ENCODE measurements around the gene CDK16. TPM values are rescaled to one million over a fixed set of nuclear protein-coding genes. Genes with fewer than 3 reads are reported as not detected.

The CDK16 gene
- total and polyA plus RNA-seq, 10 donors: 18.4 to 75.3 (median 55.7) TPM

- WGBS, 5 donors: 80 to 86% (median 85%) methylated on average over 4 to 5 of the region's 5 CpGs
- H3K36me3 ChIP-seq: peaks cover 20 to 100% (median 99%) of the 10 kb centered on the region in 6 donors
- TF ChIP-seq POLR2A (IDR thresholded peaks at IDR 0.05): no peak
- TF ChIP-seq, protein P1, sequence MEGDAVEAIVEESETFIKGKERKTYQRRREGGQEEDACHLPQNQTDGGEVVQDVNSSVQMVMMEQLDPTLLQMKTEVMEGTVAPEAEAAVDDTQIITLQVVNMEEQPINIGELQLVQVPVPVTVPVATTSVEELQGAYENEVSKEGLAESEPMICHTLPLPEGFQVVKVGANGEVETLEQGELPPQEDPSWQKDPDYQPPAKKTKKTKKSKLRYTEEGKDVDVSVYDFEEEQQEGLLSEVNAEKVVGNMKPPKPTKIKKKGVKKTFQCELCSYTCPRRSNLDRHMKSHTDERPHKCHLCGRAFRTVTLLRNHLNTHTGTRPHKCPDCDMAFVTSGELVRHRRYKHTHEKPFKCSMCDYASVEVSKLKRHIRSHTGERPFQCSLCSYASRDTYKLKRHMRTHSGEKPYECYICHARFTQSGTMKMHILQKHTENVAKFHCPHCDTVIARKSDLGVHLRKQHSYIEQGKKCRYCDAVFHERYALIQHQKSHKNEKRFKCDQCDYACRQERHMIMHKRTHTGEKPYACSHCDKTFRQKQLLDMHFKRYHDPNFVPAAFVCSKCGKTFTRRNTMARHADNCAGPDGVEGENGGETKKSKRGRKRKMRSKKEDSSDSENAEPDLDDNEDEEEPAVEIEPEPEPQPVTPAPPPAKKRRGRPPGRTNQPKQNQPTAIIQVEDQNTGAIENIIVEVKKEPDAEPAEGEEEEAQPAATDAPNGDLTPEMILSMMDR (IDR thresholded peaks at IDR 0.05 in 8 of 11, conservative IDR thresholded peaks at IDR 0.05 in 3 of 11): no peak
- no peak for TF ChIP-seq POLR2AphosphoS5 (IDR thresholded peaks at IDR 0.05)
Measured at GRCh38 chrX:47204970-47205369, 13.5 kb upstream of the CDK16 start.

DNA sequence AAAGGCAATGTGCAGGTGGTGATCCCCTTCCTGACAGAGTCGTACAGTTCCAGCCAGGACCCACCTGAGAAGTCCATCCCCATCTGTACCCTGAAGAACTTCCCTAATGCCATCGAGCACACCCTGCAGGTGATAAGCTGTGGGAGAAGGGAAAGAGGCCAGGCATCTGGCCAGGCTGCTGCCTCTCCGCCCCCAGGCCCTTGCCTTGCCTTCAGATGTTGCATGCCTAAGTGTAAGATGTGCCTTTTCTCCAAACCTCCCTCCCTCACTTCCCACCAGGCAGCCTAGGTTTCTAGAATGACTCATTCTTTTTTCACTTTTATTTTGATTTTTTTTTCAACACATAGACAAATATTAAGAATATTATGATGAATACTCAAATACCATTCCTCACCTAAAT, 12.2 kb upstream of the CDK16 start:
- Histone ChIP-seq H3K27me3 (replicated peaks in 1 of 7) (no peaks in the 10 kb centered on the region), H3K9me3 (no peaks in the 10 kb centered on the region), H3K4me3 (no peak overlapping the region), H3K27ac (no peak overlapping the region), H3K36me3 (peaks cover 20 to 100% (median 99%) of the 10 kb centered on the region in 6 donors), H3K4me1 (no peaks in the 10 kb centered on the region)
- WGBS, 5 donors: 88 to 94% (median 91%) methylated on average over 3 of the region's 3 CpGs
- intact Hi-C loops (cut with DNase I; ENCODE audit: low total_unique reads): no loop called here
- TF ChIP-seq POLR2A (IDR thresholded peaks at IDR 0.05) (no peak), POLR2AphosphoS5 (IDR thresholded peaks at IDR 0.05) (no peak)
- TF ChIP-seq, protein P1 (IDR thresholded peaks at IDR 0.05 in 8 of 11, conservative IDR thresholded peaks at IDR 0.05 in 3 of 11): no peak
- no peak for DNase-seq

More at GRCh38 chrX:47204970-47205369, 13.5 kb upstream of the CDK16 start:
- Histone ChIP-seq H3K4me3 (no peak overlapping the region), H3K4me1 (no peaks in the 10 kb centered on the region), H3K27me3 (replicated peaks in 1 of 7) (no peaks in the 10 kb centered on the region), H3K27ac (no peak overlapping the region), H3K9me3 (no peaks in the 10 kb centered on the region)
- intact Hi-C loops (cut with DNase I; ENCODE audit: low total_unique reads): no loop called here
- DNase-seq: no peak

GRCh38 chrX:47208108-47208507, 10.4 kb upstream of the CDK16 start:
- peak; percentile 41 for DNase-seq
- WGBS, 5 donors: 90 to 92% (median 91%) methylated on average over 11 to 12 of the region's 12 CpGs
- no peak overlapping the region for H3K4me3 ChIP-seq
- no peaks in the 10 kb centered on the region for H3K4me1 ChIP-seq
- no peaks in the 10 kb centered on the region for H3K9me3 ChIP-seq
- H3K36me3 ChIP-seq: peaks cover 18 to 100% (median 99%) of the 10 kb centered on the region in 6 donors
- TF ChIP-seq POLR2A (IDR thresholded peaks at IDR 0.05) (no peak), POLR2AphosphoS5 (IDR thresholded peaks at IDR 0.05) (peak in 1 of 3 donors; percentile 23)
- H3K27ac ChIP-seq: no peak overlapping the region
- H3K27me3 ChIP-seq (replicated peaks in 1 of 7): no peaks in the 10 kb centered on the region
- intact Hi-C loops (cut with DNase I; ENCODE audit: low total_unique reads): no loop called here

GRCh38 chrX:47209508-47210238, 8.8 kb upstream of the CDK16 start:
- no peak overlapping the region for H3K4me3 ChIP-seq
- intact Hi-C loops (cut with DNase I; ENCODE audit: low total_unique reads): no loop called here
- no peaks in the 10 kb centered on the region for H3K9me3 ChIP-seq
- H3K27me3 ChIP-seq (replicated peaks in 1 of 7): no peaks in the 10 kb centered on the region
- peak; percentile 59 for DNase-seq
- H3K27ac ChIP-seq: no peak overlapping the region
- TF ChIP-seq, protein P1 (IDR thresholded peaks at IDR 0.05 in 8 of 11, conservative IDR thresholded peaks at IDR 0.05 in 3 of 11): no peak
- peak; percentile 30 to 64 (median 36) for TF ChIP-seq POLR2AphosphoS5 (IDR thresholded peaks at IDR 0.05)
- peaks cover 16 to 100% (median 99%) of the 10 kb centered on the region in 6 donors for H3K36me3 ChIP-seq
- H3K4me1 ChIP-seq: no peaks in the 10 kb centered on the region
- WGBS, 5 donors: 94 to 100% (median 96%) methylated on average over 8 to 16 of the region's 16 CpGs
